Gastrocnemius medialis (tissue), 4 donors: ENCODE measurements around the gene SLC25A26. TPM values are rescaled to one million over a fixed set of nuclear protein-coding genes. Genes with fewer than 3 reads are reported as not detected.

Source experiments
- ATAC-seq, 2 donors: fragments of 150-250 bp; one replicate each; pipeline ENCODE4 v1.9.1; 2016
- DNase-seq, 2 donors: peaks; one replicate each; pipeline ENCODE4 v3.0.0-alpha.2; 2019
- H3K27ac ChIP-seq, 4 donors: fragments of 200-600 bp; sonication (generic); 1 replicate in 1 of 4; 2 replicates in 3 of 4; pipeline ENCODE4 v1.5.1; 2016 to 2018; ENCODE audit warnings: mild to moderate bottlenecking in 2 of 4, moderate library complexity in 1 of 4
- H3K27me3 ChIP-seq, 3 donors: fragments of 200-600 bp; sonication (generic) in 2 of 3; 1 replicate in 1 of 3; 2 replicates in 2 of 3; pipeline versions ENCODE4 v1.5.1 to v1.6.0; 2016 to 2019; ENCODE audit warnings: mild to moderate bottlenecking in 1 of 3, moderate library complexity in 1 of 3
- H3K36me3 ChIP-seq, 2 donors: fragments of 200-600 bp; sonication (generic) in 1 of 2; one replicate each; pipeline ENCODE4 v1.5.1; 2017 to 2018
- H3K4me1 ChIP-seq, 2 donors: fragments of 200-600 bp; sonication (generic) in 1 of 2; one replicate each; pipeline ENCODE4 v1.5.1; 2016 to 2017; ENCODE audit warnings: mild to moderate bottlenecking in 2 of 2
- H3K4me3 ChIP-seq, 4 donors: fragments of 200-600 bp; sonication (generic) in 3 of 4; 1 replicate in 1 of 4; 2 replicates in 3 of 4; pipeline ENCODE4 v1.5.1; 2016 to 2019; ENCODE audit warnings: mild to moderate bottlenecking in 2 of 4
- H3K9me3 ChIP-seq, 3 donors: fragments of 200-600 bp; sonication (generic) in 2 of 3; 1 replicate in 1 of 3; 2 replicates in 2 of 3; pipeline ENCODE4 v1.5.1; 2016 to 2019
- POLR2A ChIP-seq, 2 donors: fragments of 450-650 bp; IDR thresholded peaks; one replicate each; pipeline ENCODE4 v1.6.1; 2017; ENCODE audit warnings: antibody characterized with exemption in 2 of 2, mild to moderate bottlenecking in 2 of 2, moderate library complexity in 2 of 2
- in situ Hi-C, 4 donors: fragments of 200-750 bp; cut with MboI; loops; one replicate each; pipeline versions ENCODE4 v1.15.0 to v1.8.0; 2017; ENCODE audit warnings: low sequenced_read_pairs in 4 of 4
- intact Hi-C: fragments of 100-400 bp; cut with DNase I; formaldehyde crosslinking; loops from one replicate; pipeline ENCODE4 v1.15.1; 2023; ENCODE audit warnings: low total_unique reads
- total RNA-seq, 4 donors: library from RNA; depleted of rRNA; stranded (reverse); fragments of >200 nt; gene quantifications; one replicate each; pipeline versions ENCODE4 v1.1.0 to v1.2.3, GENCODE V29; 2016
- TF ChIP-seq, protein P1 (sequence below), 5 experiments: fragments of 450-650 bp in 3 of 5; fragments of 200-600 bp in 2 of 5; sonication (generic) in 2 of 5; IDR thresholded peaks in 4 of 5; conservative IDR thresholded peaks in 1 of 5; 1 replicate in 4 of 5; 2 replicates in 1 of 5; pipeline ENCODE4 v1.5.1; 2016 to 2019; ENCODE audit warnings: antibody characterized with exemption in 5 of 5, mild to moderate bottlenecking in 3 of 5, moderate library complexity in 3 of 5

SLC25A26 gene
- total RNA-seq, 4 donors from 2014 or later = 24.1 to 44.3 (median 32.4) TPM

GRCh38 chr3:66227915-66228314 is 7.1 kb downstream of the SLC25A26 start:
- DNase-seq = no peak
- H3K27ac ChIP-seq = no peak overlapping the region
- TF ChIP-seq POLR2A (IDR thresholded peaks at IDR 0.05) = no peak
- no peak overlapping the region for H3K4me3 ChIP-seq
- in situ Hi-C loops (no loop called here), intact Hi-C loops (loop anchor here (10.0 kb wide), 1 partner anchor 1543 kb away; the partner anchor contains the start of gene ADAMTS9)
- no peak for ATAC-seq
- no peaks in the 10 kb centered on the region for H3K9me3 ChIP-seq
- H3K4me1 ChIP-seq = peaks cover 7 to 21% of the 10 kb centered on the region in 2 donors
- H3K36me3 ChIP-seq = no peaks in the 10 kb centered on the region
- no peaks in the 10 kb centered on the region for H3K27me3 ChIP-seq

- TF ChIP-seq, protein P1, sequence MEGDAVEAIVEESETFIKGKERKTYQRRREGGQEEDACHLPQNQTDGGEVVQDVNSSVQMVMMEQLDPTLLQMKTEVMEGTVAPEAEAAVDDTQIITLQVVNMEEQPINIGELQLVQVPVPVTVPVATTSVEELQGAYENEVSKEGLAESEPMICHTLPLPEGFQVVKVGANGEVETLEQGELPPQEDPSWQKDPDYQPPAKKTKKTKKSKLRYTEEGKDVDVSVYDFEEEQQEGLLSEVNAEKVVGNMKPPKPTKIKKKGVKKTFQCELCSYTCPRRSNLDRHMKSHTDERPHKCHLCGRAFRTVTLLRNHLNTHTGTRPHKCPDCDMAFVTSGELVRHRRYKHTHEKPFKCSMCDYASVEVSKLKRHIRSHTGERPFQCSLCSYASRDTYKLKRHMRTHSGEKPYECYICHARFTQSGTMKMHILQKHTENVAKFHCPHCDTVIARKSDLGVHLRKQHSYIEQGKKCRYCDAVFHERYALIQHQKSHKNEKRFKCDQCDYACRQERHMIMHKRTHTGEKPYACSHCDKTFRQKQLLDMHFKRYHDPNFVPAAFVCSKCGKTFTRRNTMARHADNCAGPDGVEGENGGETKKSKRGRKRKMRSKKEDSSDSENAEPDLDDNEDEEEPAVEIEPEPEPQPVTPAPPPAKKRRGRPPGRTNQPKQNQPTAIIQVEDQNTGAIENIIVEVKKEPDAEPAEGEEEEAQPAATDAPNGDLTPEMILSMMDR (IDR thresholded peaks at IDR 0.05 in 4 of 5, conservative IDR thresholded peaks at IDR 0.05 in 1 of 5) = no peak
- TF ChIP-seq POLR2A (IDR thresholded peaks at IDR 0.05) = no peak
These were observed 7.9 kb downstream of the SLC25A26 start for GRCh38 chr3:66228707-66229106.

DNA sequence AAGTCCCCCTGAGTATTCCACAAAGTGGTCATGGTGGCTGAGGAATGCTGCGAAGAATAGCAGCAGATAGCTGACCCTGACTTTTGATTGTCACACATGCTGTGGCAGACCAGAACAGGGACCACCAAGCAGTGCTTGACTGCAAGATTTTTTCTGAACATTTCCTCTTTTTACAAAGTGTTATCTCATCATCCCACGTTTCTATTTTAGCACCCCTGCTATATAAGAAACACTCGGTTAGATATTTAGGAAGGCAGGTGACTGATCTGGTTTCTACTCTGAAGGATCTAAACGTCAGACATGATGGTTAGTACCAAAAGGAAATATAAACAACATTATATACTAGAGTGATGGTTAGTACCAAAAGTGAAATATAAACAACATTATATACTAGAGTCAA is 9.1 kb downstream of the SLC25A26 start:
- H3K27ac ChIP-seq = no peak overlapping the region
- intact Hi-C loops = loop anchor here (10.0 kb wide), 1 partner anchor 1545 kb away; the partner anchor contains the start of gene ADAMTS9

More at GRCh38 chr3:66228707-66229106, 7.9 kb downstream of the SLC25A26 start:
- DNase-seq (no peak), ATAC-seq (no peak)
- in situ Hi-C loops (no loop called here), intact Hi-C loops (loop anchor here (10.0 kb wide), 1 partner anchor 1544 kb away; the partner anchor contains the start of gene ADAMTS9)
- Histone ChIP-seq H3K27ac (no peak overlapping the region), H3K27me3 (no peaks in the 10 kb centered on the region), H3K36me3 (no peaks in the 10 kb centered on the region), H3K4me3 (no peak overlapping the region), H3K9me3 (no peaks in the 10 kb centered on the region), H3K4me1 (peaks cover 7 to 21% of the 10 kb centered on the region in 2 donors)

DNA sequence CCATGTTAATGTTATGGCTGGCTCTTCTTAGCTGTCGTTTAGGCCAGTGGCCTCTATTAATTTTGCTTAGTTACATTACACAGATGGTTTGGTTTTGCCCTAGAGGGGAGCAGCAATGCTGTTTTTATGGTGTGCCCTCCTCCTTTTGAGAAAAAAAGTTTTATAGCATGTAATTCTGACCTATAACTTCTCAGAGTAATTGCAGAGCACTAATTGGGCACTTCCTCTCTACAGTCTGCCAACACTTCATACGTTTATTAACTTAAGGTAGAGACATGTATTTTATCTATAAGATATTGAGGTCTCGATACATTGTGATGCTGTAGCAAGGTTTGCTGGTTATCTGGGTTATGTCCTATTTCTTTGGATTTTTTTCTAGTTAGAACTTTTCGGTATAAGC is 12.2 kb downstream of the SLC25A26 start:
- in situ Hi-C loops (no loop called here), intact Hi-C loops (no loop called here)
- Histone ChIP-seq H3K27me3 (no peaks in the 10 kb centered on the region), H3K9me3 (no peaks in the 10 kb centered on the region), H3K4me1 (peaks cover 0 to 13% of the 10 kb centered on the region in 2 donors), H3K4me3 (no peak overlapping the region), H3K27ac (no peak overlapping the region), H3K36me3 (no peaks in the 10 kb centered on the region)
- no peak for DNase-seq
- ATAC-seq = no peak
- no peak for TF ChIP-seq POLR2A (IDR thresholded peaks at IDR 0.05)
- TF ChIP-seq, protein P1 (IDR thresholded peaks at IDR 0.05 in 4 of 5, conservative IDR thresholded peaks at IDR 0.05 in 1 of 5) = no peak

More for the DNA sequence above, 9.1 kb downstream of the SLC25A26 start:
- Histone ChIP-seq H3K4me3 (no peak overlapping the region), H3K36me3 (no peaks in the 10 kb centered on the region), H3K27me3 (no peaks in the 10 kb centered on the region), H3K9me3 (no peaks in the 10 kb centered on the region), H3K4me1 (peaks cover 7 to 21% of the 10 kb centered on the region in 2 donors)
- TF ChIP-seq POLR2A (IDR thresholded peaks at IDR 0.05) = no peak
- TF ChIP-seq, protein P1 (IDR thresholded peaks at IDR 0.05 in 4 of 5, conservative IDR thresholded peaks at IDR 0.05 in 1 of 5) = no peak
- in situ Hi-C loops = no loop called here
- DNase-seq = no peak
- ATAC-seq = no peak

DNA sequence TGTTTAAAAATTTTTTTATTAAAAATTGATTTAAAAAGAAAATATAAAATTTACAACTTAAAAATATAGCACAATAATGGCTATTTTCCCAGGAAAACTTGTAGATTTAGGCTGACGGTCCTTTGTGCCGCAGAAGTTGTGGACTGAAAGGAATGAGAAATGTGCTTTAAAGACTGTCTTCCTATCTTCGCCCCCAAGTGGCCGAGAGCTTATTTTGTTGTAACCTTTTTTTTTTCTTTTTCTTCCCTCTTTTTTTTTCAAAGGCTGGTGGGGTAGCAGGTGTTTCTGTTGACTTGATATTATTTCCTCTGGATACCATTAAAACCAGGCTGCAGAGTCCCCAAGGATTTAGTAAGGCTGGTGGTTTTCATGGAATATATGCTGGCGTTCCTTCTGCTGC is 15.5 kb downstream of the SLC25A26 start:
- ATAC-seq (no peak), DNase-seq (no peak)
- H3K36me3 ChIP-seq = peaks cover 0 to 8% of the 10 kb centered on the region in 2 donors
- H3K4me3 ChIP-seq = no peak overlapping the region
- in situ Hi-C loops (no loop called here), intact Hi-C loops (no loop called here)
- H3K27me3 ChIP-seq = no peaks in the 10 kb centered on the region
- H3K9me3 ChIP-seq = no peaks in the 10 kb centered on the region
- TF ChIP-seq POLR2A (IDR thresholded peaks at IDR 0.05) = no peak
- TF ChIP-seq, protein P1 (IDR thresholded peaks at IDR 0.05 in 4 of 5, conservative IDR thresholded peaks at IDR 0.05 in 1 of 5) = no peak
- H3K27ac ChIP-seq = no peak overlapping the region
- no peaks in the 10 kb centered on the region for H3K4me1 ChIP-seq
